HEK293 (cell line): ENCODE data around the gene BCL7C.

ENCODE experiments used
- CTCF ChIA-PET: fragments of 350-600 bp; formaldehyde crosslinking; extraction: SDS; loops from one replicate; lab custom pipeline; 2021; ENCODE audit warnings: antibody characterized with exemption; lab: Yijun Ruan, JAX
- POLR2A ChIA-PET: fragments of 300-600 bp; formaldehyde crosslinking; extraction: SDS; loops from one replicate; lab custom pipeline; 2020; ENCODE audit warnings: antibody characterized with exemption, inconsistent platforms; lab: Yijun Ruan, JAX
- H3K27ac ChIP-seq: fragments of 200-500 bp; sonication (Bioruptor generic); 2 replicates; pipeline ENCODE4 v1.5.1; 2014; ENCODE audit warnings: low read depth, low read length, control low read depth, inconsistent platforms; ENCODE audit errors: extremely low read depth
- H3K36me3 ChIP-seq, 2 experiments: fragments of 200-500 bp in 1 of 2; sonication (Bioruptor generic) in 1 of 2; 1 replicate in 1 of 2; 2 replicates in 1 of 2; pipeline ENCODE4 v1.5.1; 2014 to 2017; ENCODE audit warnings: inconsistent platforms in 2 of 2, low read length in 2 of 2; ENCODE audit not compliant: control insufficient read depth in 2 of 2, insufficient read depth in 1 of 2
- H3K4me1 ChIP-seq: fragments of 200-500 bp; sonication (Bioruptor generic); 2 replicates; pipeline ENCODE4 v1.5.1; 2014; ENCODE audit warnings: mild to moderate bottlenecking, low read length, inconsistent platforms; ENCODE audit not compliant: control insufficient read depth, insufficient read depth
- H3K4me3 ChIP-seq: 2 replicates; pipeline ENCODE4 v1.5.1; 2011; ENCODE audit warnings: low read depth, mild to moderate bottlenecking, control low read depth, low read length, moderate library complexity
- H3K9me3 ChIP-seq: fragments of 200-500 bp; sonication (Bioruptor generic); 2 replicates; pipeline ENCODE4 v1.5.1; 2014; ENCODE audit warnings: low read depth, low read length, inconsistent platforms; ENCODE audit not compliant: control insufficient read depth, insufficient read depth
- BCL11A ChIP-seq: fragments of 450-650 bp; formaldehyde crosslinking; IDR thresholded peaks from 2 replicates; pipeline ENCODE4 v1.5.1; 2016; ENCODE audit warnings: low read depth, missing biosample characterization, missing genetic modification characterization
- EGR2 ChIP-seq: fragments of 450-650 bp; formaldehyde crosslinking; IDR thresholded peaks from 2 replicates; pipeline ENCODE4 v1.5.1; 2016; ENCODE audit warnings: low read depth, missing biosample characterization, missing genetic modification characterization
- GFI1B ChIP-seq: fragments of 450-650 bp; formaldehyde crosslinking; IDR thresholded peaks from 2 replicates; pipeline ENCODE4 v1.5.1; 2016; ENCODE audit warnings: missing biosample characterization, missing genetic modification characterization
- HOXA7 ChIP-seq: sonication (generic); formaldehyde crosslinking; IDR thresholded peaks from 2 replicates; pipeline ENCODE4 v1.8.1; 2022; ENCODE audit warnings: missing genetic modification reagents, borderline replicate concordance
- KLF8 ChIP-seq: fragments of 450-650 bp; formaldehyde crosslinking; IDR thresholded peaks from 2 replicates; pipeline ENCODE4 v1.5.1; 2016; ENCODE audit warnings: missing biosample characterization, missing genetic modification characterization
- ZBTB1 ChIP-seq: fragments of 450-650 bp; formaldehyde crosslinking; IDR thresholded peaks from 2 replicates; pipeline ENCODE4 v1.5.1; 2016; ENCODE audit warnings: missing biosample characterization, missing genetic modification characterization
- ZBTB20 ChIP-seq: fragments of 450-650 bp; formaldehyde crosslinking; IDR thresholded peaks from 2 replicates; pipeline ENCODE4 v1.5.1; 2016; ENCODE audit warnings: missing biosample characterization, missing genetic modification characterization
- ZFP37 ChIP-seq: fragments of 450-650 bp; formaldehyde crosslinking; IDR thresholded peaks from 2 replicates; pipeline ENCODE4 v1.5.1; 2016; ENCODE audit warnings: missing biosample characterization, missing genetic modification characterization
- ZNF239 ChIP-seq: fragments of 450-650 bp; formaldehyde crosslinking; IDR thresholded peaks from 2 replicates; pipeline ENCODE4 v1.5.1; 2016; ENCODE audit warnings: missing biosample characterization, missing genetic modification characterization
- ZNF366 ChIP-seq: fragments of 450-650 bp; formaldehyde crosslinking; conservative IDR thresholded peaks from 2 replicates; pipeline ENCODE4 v1.5.1; 2016; ENCODE audit warnings: missing biosample characterization, missing genetic modification characterization
- ZNF391 ChIP-seq: fragments of 450-650 bp; formaldehyde crosslinking; IDR thresholded peaks from 2 replicates; pipeline ENCODE4 v1.5.1; 2016; ENCODE audit warnings: low read depth, missing biosample characterization, missing genetic modification characterization, borderline replicate concordance
- ZNF433 ChIP-seq: fragments of 450-650 bp; formaldehyde crosslinking; IDR thresholded peaks from 2 replicates; pipeline ENCODE4 v1.5.1; 2016; ENCODE audit warnings: missing biosample characterization, missing genetic modification characterization, low read depth
- ZNF596 ChIP-seq: fragments of 450-650 bp; IDR thresholded peaks from 2 replicates; pipeline ENCODE4 v1.5.0; 2018; ENCODE audit warnings: missing biosample characterization, mild to moderate bottlenecking, missing genetic modification characterization, moderate library complexity
- ZNF677 ChIP-seq: fragments of 450-650 bp; IDR thresholded peaks from 2 replicates; pipeline ENCODE4 v1.5.0; 2018; ENCODE audit warnings: missing biosample characterization, mild to moderate bottlenecking, missing genetic modification characterization, moderate library complexity
- ZNF747 ChIP-seq: fragments of 450-650 bp; formaldehyde crosslinking; IDR thresholded peaks from 2 replicates; pipeline ENCODE4 v1.5.1; 2016; ENCODE audit warnings: missing biosample characterization, missing genetic modification characterization
- ZNF768 ChIP-seq: fragments of 450-650 bp; formaldehyde crosslinking; IDR thresholded peaks from 2 replicates; pipeline ENCODE4 v1.5.1; 2018; ENCODE audit warnings: missing biosample characterization, mild to moderate bottlenecking, missing genetic modification characterization
- ZNF791 ChIP-seq: fragments of 450-650 bp; formaldehyde crosslinking; IDR thresholded peaks from 2 replicates; pipeline ENCODE4 v1.5.1; 2016; ENCODE audit warnings: missing biosample characterization, missing genetic modification characterization
- ZNF830 ChIP-seq: fragments of 450-650 bp; IDR thresholded peaks from 2 replicates; pipeline ENCODE4 v1.5.0; 2018; ENCODE audit warnings: missing biosample characterization, missing genetic modification characterization, low read depth, mild to moderate bottlenecking, moderate library complexity
- ZSCAN23 ChIP-seq: fragments of 450-650 bp; formaldehyde crosslinking; IDR thresholded peaks from 2 replicates; pipeline ENCODE4 v1.5.1; 2016; ENCODE audit warnings: missing biosample characterization, missing genetic modification characterization
- TF ChIP-seq, protein P1 (sequence below): fragments of 450-650 bp; formaldehyde crosslinking; IDR thresholded peaks from 2 replicates; pipeline ENCODE4 v1.5.1; 2016; ENCODE audit warnings: missing biosample characterization, missing genetic modification characterization
- TF ChIP-seq, protein P2 (sequence below): fragments of 450-650 bp; formaldehyde crosslinking; IDR thresholded peaks from 2 replicates; pipeline ENCODE4 v1.5.1; 2016; ENCODE audit warnings: missing biosample characterization, missing genetic modification characterization
- TF ChIP-seq, protein P3 (sequence below): fragments of 450-650 bp; IDR thresholded peaks from 2 replicates; pipeline ENCODE4 v1.5.1; 2018; ENCODE audit warnings: missing biosample characterization, missing genetic modification characterization
- TF ChIP-seq, protein P4 (sequence below): fragments of 450-650 bp; formaldehyde crosslinking; IDR thresholded peaks from 2 replicates; pipeline ENCODE4 v1.5.1; 2016; ENCODE audit warnings: missing biosample characterization, missing genetic modification characterization

The BCL7C gene

DNA sequence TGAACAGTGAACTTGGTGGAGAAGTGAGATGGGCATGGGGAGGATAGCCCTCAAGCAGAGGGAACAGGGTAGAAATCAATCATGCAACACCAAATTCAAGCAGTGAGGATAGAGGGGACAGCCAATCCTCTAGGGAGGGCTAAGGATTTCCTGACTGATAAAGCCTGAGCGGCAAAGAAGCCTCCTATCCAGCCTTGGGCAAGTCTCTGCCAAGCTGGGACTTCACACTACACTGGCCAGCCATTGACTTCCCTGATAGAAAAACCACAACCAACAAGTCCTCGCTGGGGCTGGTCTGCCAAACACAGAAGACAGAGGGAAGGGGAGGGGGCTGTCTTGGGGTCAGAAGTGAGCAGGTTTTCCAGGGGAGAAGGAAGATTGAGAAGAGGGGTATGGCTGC is 27.0 kb upstream of the BCL7C start:
- Histone ChIP-seq H3K27ac (no peak overlapping the region), H3K36me3 (peaks cover 0 to 13% of the 10 kb centered on the region in 2 experiments; a peak in 1 of 3 replicates), H3K4me1 (no peaks in the 10 kb centered on the region), H3K4me3 (no peak overlapping the region), H3K9me3 (no peaks in the 10 kb centered on the region)
- TF ChIP-seq, protein P1, sequence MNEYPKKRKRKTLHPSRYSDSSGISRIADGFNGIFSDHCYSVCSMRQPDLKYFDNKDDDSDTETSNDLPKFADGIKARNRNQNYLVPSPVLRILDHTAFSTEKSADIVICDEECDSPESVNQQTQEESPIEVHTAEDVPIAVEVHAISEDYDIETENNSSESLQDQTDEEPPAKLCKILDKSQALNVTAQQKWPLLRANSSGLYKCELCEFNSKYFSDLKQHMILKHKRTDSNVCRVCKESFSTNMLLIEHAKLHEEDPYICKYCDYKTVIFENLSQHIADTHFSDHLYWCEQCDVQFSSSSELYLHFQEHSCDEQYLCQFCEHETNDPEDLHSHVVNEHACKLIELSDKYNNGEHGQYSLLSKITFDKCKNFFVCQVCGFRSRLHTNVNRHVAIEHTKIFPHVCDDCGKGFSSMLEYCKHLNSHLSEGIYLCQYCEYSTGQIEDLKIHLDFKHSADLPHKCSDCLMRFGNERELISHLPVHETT (tag by site-specific recombination) = no peak
- TF ChIP-seq ZNF239 (tag by site-specific recombination) (no peak), KLF8 (tag by site-specific recombination) (no peak), ZBTB20 (tag by site-specific recombination) (no peak), EGR2 (tag by site-specific recombination) (no peak), ZNF747 (tag by site-specific recombination) (no peak), ZSCAN23 (tag by site-specific recombination) (no peak), BCL11A (no peak), ZNF791 (tag by site-specific recombination) (no peak), ZNF596 (no peak), ZNF433 (tag by site-specific recombination) (no peak)
- TF ChIP-seq, protein P2, sequence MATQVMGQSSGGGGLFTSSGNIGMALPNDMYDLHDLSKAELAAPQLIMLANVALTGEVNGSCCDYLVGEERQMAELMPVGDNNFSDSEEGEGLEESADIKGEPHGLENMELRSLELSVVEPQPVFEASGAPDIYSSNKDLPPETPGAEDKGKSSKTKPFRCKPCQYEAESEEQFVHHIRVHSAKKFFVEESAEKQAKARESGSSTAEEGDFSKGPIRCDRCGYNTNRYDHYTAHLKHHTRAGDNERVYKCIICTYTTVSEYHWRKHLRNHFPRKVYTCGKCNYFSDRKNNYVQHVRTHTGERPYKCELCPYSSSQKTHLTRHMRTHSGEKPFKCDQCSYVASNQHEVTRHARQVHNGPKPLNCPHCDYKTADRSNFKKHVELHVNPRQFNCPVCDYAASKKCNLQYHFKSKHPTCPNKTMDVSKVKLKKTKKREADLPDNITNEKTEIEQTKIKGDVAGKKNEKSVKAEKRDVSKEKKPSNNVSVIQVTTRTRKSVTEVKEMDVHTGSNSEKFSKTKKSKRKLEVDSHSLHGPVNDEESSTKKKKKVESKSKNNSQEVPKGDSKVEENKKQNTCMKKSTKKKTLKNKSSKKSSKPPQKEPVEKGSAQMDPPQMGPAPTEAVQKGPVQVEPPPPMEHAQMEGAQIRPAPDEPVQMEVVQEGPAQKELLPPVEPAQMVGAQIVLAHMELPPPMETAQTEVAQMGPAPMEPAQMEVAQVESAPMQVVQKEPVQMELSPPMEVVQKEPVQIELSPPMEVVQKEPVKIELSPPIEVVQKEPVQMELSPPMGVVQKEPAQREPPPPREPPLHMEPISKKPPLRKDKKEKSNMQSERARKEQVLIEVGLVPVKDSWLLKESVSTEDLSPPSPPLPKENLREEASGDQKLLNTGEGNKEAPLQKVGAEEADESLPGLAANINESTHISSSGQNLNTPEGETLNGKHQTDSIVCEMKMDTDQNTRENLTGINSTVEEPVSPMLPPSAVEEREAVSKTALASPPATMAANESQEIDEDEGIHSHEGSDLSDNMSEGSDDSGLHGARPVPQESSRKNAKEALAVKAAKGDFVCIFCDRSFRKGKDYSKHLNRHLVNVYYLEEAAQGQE (tag by site-specific recombination) = no peak
- CTCF ChIA-PET = interaction anchor here (0.7 to 4.0 kb wide), 7 partner anchors 16 to 1068 kb away, joined by 3 to 31 read pairs (median 4); no protein-coding TSS in a partner anchor
- POLR2A ChIA-PET = no interaction called here

DNA sequence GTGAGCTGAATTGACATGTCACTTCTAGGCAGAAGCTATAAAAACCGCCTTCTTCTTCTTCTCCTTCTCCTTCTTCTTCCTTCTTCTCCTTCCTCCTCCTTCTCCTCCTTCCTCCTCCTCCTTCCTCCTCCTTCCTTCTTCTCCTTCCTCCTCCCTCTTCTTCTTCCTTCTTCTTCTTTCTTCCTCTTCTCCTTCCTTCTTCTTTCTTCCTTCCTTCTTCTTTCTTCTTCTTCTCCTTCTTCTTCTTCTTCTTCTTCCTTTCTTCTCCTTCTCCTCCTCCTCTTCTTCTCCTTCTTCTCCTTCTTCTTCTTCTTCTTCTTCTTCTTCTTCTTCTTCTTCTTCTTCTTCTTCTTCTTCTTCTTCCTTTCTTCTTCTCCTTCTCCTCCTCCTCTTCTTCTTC is 24.7 kb upstream of the BCL7C start:
- Histone ChIP-seq H3K4me3 (no peak overlapping the region), H3K36me3 (peaks cover 0 to 4% of the 10 kb centered on the region in 2 experiments; a peak in 1 of 3 replicates), H3K27ac (no peak overlapping the region), H3K9me3 (no peaks in the 10 kb centered on the region), H3K4me1 (no peaks in the 10 kb centered on the region)
- TF ChIP-seq ZNF366 (tag by site-specific recombination) = peak; percentile 89
- no peak for TF ChIP-seq ZNF791 (tag by site-specific recombination)
- TF ChIP-seq, protein P3, sequence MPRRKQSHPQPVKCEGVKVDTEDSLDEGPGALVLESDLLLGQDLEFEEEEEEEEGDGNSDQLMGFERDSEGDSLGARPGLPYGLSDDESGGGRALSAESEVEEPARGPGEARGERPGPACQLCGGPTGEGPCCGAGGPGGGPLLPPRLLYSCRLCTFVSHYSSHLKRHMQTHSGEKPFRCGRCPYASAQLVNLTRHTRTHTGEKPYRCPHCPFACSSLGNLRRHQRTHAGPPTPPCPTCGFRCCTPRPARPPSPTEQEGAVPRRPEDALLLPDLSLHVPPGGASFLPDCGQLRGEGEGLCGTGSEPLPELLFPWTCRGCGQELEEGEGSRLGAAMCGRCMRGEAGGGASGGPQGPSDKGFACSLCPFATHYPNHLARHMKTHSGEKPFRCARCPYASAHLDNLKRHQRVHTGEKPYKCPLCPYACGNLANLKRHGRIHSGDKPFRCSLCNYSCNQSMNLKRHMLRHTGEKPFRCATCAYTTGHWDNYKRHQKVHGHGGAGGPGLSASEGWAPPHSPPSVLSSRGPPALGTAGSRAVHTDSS (tag by site-specific recombination) = peak; percentile 87
- ChIA-PET POLR2A (no interaction called here), CTCF (interaction anchor here (1.6 to 4.0 kb wide), 3 partner anchors 16 to 74 kb away, joined by 3 to 31 read pairs (median 8); no protein-coding TSS in a partner anchor)

DNA sequence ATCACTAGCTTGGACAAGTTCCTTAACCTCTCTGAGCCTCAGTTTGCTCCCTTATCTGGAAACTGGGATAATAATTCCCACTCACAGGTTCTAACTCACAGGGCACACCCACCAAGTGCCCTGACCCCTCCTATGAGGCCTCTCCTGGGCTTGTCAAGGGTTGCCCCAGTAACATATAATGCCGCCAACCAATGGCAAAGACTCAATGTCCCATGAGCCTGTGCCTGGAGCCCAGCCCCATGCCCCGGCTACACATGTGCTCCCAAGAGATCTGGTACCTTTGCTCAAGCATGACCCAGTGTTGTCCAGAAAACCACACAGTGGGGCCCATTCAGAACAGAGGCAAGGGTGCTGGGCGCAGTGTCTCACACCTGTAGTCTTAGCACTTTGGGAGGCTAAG is 21.0 kb upstream of the BCL7C start:
- Histone ChIP-seq H3K9me3 (no peaks in the 10 kb centered on the region), H3K27ac (no peak overlapping the region), H3K4me3 (no peak overlapping the region), H3K36me3 (no peaks in the 10 kb centered on the region), H3K4me1 (no peaks in the 10 kb centered on the region)
- ChIA-PET POLR2A (interaction anchor here (1.0 kb wide), 1 partner anchor 107 kb away, joined by 3 read pairs; no protein-coding TSS in a partner anchor), CTCF (no interaction called here)
- no peak for TF ChIP-seq ZNF768
- TF ChIP-seq ZNF677 = no peak
- TF ChIP-seq, protein P4, sequence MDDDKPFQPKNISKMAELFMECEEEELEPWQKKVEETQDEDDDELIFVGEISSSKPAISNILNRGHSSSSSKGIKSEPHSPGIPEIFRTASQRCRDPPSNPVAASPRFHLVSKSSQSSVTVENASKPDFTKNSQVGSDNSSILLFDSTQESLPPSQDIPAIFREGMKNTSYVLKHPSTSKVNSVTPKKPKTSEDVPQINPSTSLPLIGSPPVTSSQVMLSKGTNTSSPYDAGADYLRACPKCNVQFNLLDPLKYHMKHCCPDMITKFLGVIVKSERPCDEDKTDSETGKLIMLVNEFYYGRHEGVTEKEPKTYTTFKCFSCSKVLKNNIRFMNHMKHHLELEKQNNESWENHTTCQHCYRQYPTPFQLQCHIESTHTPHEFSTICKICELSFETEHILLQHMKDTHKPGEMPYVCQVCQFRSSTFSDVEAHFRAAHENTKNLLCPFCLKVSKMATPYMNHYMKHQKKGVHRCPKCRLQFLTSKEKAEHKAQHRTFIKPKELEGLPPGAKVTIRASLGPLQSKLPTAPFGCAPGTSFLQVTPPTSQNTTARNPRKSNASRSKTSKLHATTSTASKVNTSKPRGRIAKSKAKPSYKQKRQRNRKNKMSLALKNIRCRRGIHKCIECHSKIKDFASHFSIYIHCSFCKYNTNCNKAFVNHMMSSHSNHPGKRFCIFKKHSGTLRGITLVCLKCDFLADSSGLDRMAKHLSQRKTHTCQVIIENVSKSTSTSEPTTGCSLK (tag by site-specific recombination) = no peak
- no peak for TF ChIP-seq ZNF830
- TF ChIP-seq HOXA7 (CRISPR knock-in tag) = no peak
- TF ChIP-seq ZNF391 (tag by site-specific recombination) = no peak
- TF ChIP-seq KLF8 (tag by site-specific recombination) = no peak
- no peak for TF ChIP-seq ZNF433 (tag by site-specific recombination)
- no peak for TF ChIP-seq ZBTB1 (tag by site-specific recombination)
- no peak for TF ChIP-seq GFI1B (tag by site-specific recombination)
- no peak for TF ChIP-seq ZFP37 (tag by site-specific recombination)
